Hepatocyte (in vitro differentiated cells): ENCODE measurements around the gene DENND5B. TPM values are rescaled to one million over a fixed set of nuclear protein-coding genes. Genes with fewer than 3 reads are reported as not detected.

ENCODE experiments used
- DNase-seq: peaks from one replicate; pipeline ENCODE4 v3.0.0-alpha.2; 2016; ENCODE audit warnings: low spot score
- H2AFZ ChIP-seq: fragments of 200-600 bp; sonication (generic); 2 replicates; pipeline ENCODE4 v1.6.0; 2016; ENCODE audit warnings: antibody characterized with exemption, mild to moderate bottlenecking
- H3K27ac ChIP-seq: fragments of 200-600 bp; sonication (generic); 2 replicates; pipeline ENCODE4 v1.5.1; 2016; ENCODE audit warnings: mild to moderate bottlenecking
- H3K27me3 ChIP-seq: fragments of 200-600 bp; sonication (generic); 2 replicates; pipeline ENCODE4 v1.6.1; 2016
- H3K36me3 ChIP-seq: fragments of 200-600 bp; sonication (generic); replicated peaks from 2 replicates; pipeline ENCODE4 v1.5.1; 2016; ENCODE audit warnings: low read depth; ENCODE audit not compliant: insufficient read depth
- H3K4me1 ChIP-seq: fragments of 200-600 bp; sonication (generic); 2 replicates; pipeline ENCODE4 v1.5.1; 2016; ENCODE audit warnings: mild to moderate bottlenecking, moderate library complexity; ENCODE audit not compliant: insufficient read depth
- H3K4me2 ChIP-seq: fragments of 200-600 bp; sonication (generic); 2 replicates; pipeline ENCODE4 v1.6.0; 2016
- H3K4me3 ChIP-seq: fragments of 200-600 bp; sonication (generic); 2 replicates; pipeline ENCODE4 v1.5.1; 2016; ENCODE audit warnings: mild to moderate bottlenecking
- H3K79me2 ChIP-seq: fragments of 200-600 bp; sonication (generic); 2 replicates; pipeline ENCODE4 v1.6.0; 2017; ENCODE audit warnings: mild to moderate bottlenecking
- H3K9me2 ChIP-seq: fragments of 200-600 bp; sonication (generic); replicated peaks from 2 replicates; pipeline ENCODE4 v1.6.0; 2017; ENCODE audit warnings: mild to moderate bottlenecking; ENCODE audit not compliant: insufficient read depth
- H3K9me3 ChIP-seq: fragments of 200-600 bp; sonication (generic); 2 replicates; pipeline ENCODE4 v1.5.1; 2016; ENCODE audit warnings: low read depth, mild to moderate bottlenecking
- H4K20me1 ChIP-seq: fragments of 200-600 bp; sonication (generic); 2 replicates; pipeline ENCODE4 v1.6.0; 2016; ENCODE audit warnings: mild to moderate bottlenecking; ENCODE audit not compliant: insufficient read depth, poor library complexity, severe bottlenecking
- CTCF ChIP-seq: fragments of 200-600 bp; sonication (generic); IDR thresholded peaks from 2 replicates; pipeline ENCODE4 v1.5.1; 2016; ENCODE audit warnings: antibody characterized with exemption, mild to moderate bottlenecking; ENCODE audit not compliant: poor library complexity
- EZH2 ChIP-seq: fragments of 200-600 bp; sonication (generic); IDR thresholded peaks from 2 replicates; pipeline ENCODE4 v1.6.1; 2016; ENCODE audit warnings: antibody characterized with exemption, mild to moderate bottlenecking, borderline replicate concordance
- EZH2phosphoT487 ChIP-seq: fragments of 200-600 bp; sonication (generic); IDR thresholded peaks from one replicate; pipeline ENCODE4 v1.6.1; 2018; ENCODE audit warnings: antibody characterized with exemption, mild to moderate bottlenecking, low read depth, moderate library complexity; ENCODE audit not compliant: unreplicated experiment, severe bottlenecking
- WGBS: methylation state at CpG from one replicate; pipeline ENCODE4 v1.1.6; 2016; ENCODE audit warnings: low lambda C conversion rate; ENCODE audit errors: missing lambda C conversion rate; 5-methylcytosine and 5-hydroxymethylcytosine counted together
- polyA plus RNA-seq: library from polyadenylated mRNA; unstranded; fragments of >200 nt; fragmentation: Nextera tagmentation; extraction: Ambion mirVana; gene quantifications from 2 replicates; pipeline ENCODE4 v1.2.1, GENCODE V29; 2016
- total RNA-seq: library from RNA; depleted of rRNA; stranded (reverse); fragments of >200 nt; gene quantifications from 2 replicates; pipeline ENCODE4 v1.2.3, GENCODE V29; 2014

The DENND5B gene
- total and polyA plus RNA-seq, 2 experiments from 2014 or later: 10.4 to 24.9 TPM

- Histone ChIP-seq H3K79me2 (no peaks in the 10 kb centered on the region), H2AFZ (no peak overlapping the region)
- WGBS: 89% methylated on average over 8 of the region's 8 CpGs
These were observed 247.8 kb downstream of the DENND5B start for GRCh38 chr12:31343139-31343538.

GRCh38 chr12:31342286-31342685 lies 248.7 kb downstream of the DENND5B start:
- 76% methylated on average over 1 of the region's 1 CpG for WGBS
- Histone ChIP-seq H3K27me3 (no peaks in the 10 kb centered on the region), H2AFZ (no peak overlapping the region), H3K9me3 (no peaks in the 10 kb centered on the region), H3K36me3 (no peaks in the 10 kb centered on the region), H3K4me2 (no peak overlapping the region), H3K9me2 (no peaks in the 10 kb centered on the region), H3K27ac (no peak overlapping the region), H3K79me2 (no peaks in the 10 kb centered on the region), H4K20me1 (no peaks in the 10 kb centered on the region), H3K4me3 (no peak overlapping the region), H3K4me1 (no peaks in the 10 kb centered on the region)
- no peak for DNase-seq
- TF ChIP-seq CTCF: no peak
- no peak for TF ChIP-seq EZH2
- no peak for TF ChIP-seq EZH2phosphoT487

More at GRCh38 chr12:31343139-31343538, 247.8 kb downstream of the DENND5B start:
- H4K20me1 ChIP-seq: no peaks in the 10 kb centered on the region
- H3K36me3 ChIP-seq: no peaks in the 10 kb centered on the region
- H3K4me3 ChIP-seq: no peak overlapping the region
- no peaks in the 10 kb centered on the region for H3K9me2 ChIP-seq
- H3K4me2 ChIP-seq: no peak overlapping the region
- no peak for TF ChIP-seq CTCF
- no peak for TF ChIP-seq EZH2phosphoT487
- no peak for TF ChIP-seq EZH2
- no peak for DNase-seq
- H3K27me3 ChIP-seq: no peaks in the 10 kb centered on the region
- no peaks in the 10 kb centered on the region for H3K9me3 ChIP-seq
- no peak overlapping the region for H3K27ac ChIP-seq
- H3K4me1 ChIP-seq: no peaks in the 10 kb centered on the region

DNA sequence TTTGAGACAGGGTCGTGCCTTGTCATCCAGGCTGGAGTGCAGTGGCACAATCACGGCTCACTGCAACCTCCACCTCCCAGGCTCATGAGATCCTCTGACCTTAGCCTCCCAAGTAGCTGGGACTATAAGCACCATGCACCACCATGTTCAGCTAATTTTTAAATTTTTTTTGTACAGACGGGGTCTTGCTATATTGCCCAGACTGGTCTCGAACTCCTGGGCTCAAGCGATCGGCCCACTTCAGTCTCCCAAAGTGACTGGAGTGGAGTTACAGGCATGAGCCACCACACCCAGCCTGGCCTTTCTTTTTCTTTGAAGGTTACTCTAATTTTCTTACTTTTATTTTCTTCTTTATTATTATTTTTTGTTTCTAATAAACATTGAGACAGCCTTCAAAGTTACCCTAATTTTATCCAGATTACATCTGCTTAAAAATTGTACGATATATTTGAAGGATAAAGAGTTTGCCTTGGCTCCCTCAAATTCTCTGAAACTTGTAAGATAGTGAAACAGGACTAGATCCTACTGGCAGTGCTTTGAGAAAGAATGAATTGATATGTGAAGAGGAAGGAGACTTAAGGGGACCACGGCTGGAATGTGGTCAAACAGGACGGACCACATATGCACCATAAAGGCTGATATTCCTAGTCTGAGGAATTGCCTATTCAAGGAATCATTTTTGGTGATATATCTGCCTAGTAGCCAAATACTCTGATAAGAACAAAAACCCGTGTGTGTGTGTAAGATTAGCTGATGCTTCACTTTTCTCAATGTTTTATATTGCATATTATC lies 250.9 kb downstream of the DENND5B start:
- no peak for TF ChIP-seq EZH2phosphoT487
- no peak for TF ChIP-seq CTCF
- Histone ChIP-seq H3K79me2 (no peaks in the 10 kb centered on the region), H3K27ac (no peak overlapping the region), H3K9me2 (no peaks in the 10 kb centered on the region), H4K20me1 (no peaks in the 10 kb centered on the region), H3K27me3 (no peaks in the 10 kb centered on the region), H3K9me3 (no peaks in the 10 kb centered on the region), H3K4me2 (no peak overlapping the region), H3K4me1 (no peaks in the 10 kb centered on the region), H3K36me3 (no peaks in the 10 kb centered on the region), H3K4me3 (no peak overlapping the region), H2AFZ (no peak overlapping the region)
- WGBS: 69% methylated on average over 10 of the region's 10 CpGs
- no peak for DNase-seq
